ENCODE measurements around the gene GOLGB1. TPM values are rescaled to one million over a fixed set of nuclear protein-coding genes. Genes with fewer than 3 reads are reported as not detected.
A peak's percentile ranks its signal among the peaks of the same experiment; 100 is the strongest.

Gene GOLGB1
- total RNA-seq, 1 experiment from 2014 or later = 31.4 TPM

- no peak overlapping the region for H4K91ac ChIP-seq (ENCODE audit: insufficient read length, low read depth, low read length)
- H3K4me1 Mint-ChIP-seq = no peaks in the 10 kb centered on the region
- no peaks in the 10 kb centered on the region for H3K9me3 ChIP-seq (ENCODE audit: control insufficient read depth, low read depth, low read length)
- H3K27me3 ChIP-seq (ENCODE audit: insufficient read depth, low read length) = no peaks in the 10 kb centered on the region
- H3K23me2 ChIP-seq (ENCODE audit: insufficient read length, low read depth, low read length, poor library complexity, severe bottlenecking) = no peaks in the 10 kb centered on the region
- no peak overlapping the region for H3K14ac ChIP-seq (ENCODE audit: insufficient read depth, low read length)
- no peak overlapping the region for H3K4me2 ChIP-seq (ENCODE audit: insufficient read depth, insufficient read length, low read length)
- H4K8ac ChIP-seq (replicated peaks; ENCODE audit: insufficient read length, low read depth, low read length) = no peak overlapping the region
- H4K5ac ChIP-seq (ENCODE audit: insufficient read length, low read depth, low read length) = no peak overlapping the region
- no peaks in the 10 kb centered on the region for H4K20me1 ChIP-seq (ENCODE audit: control insufficient read depth, insufficient read depth, insufficient read length)
- H2BK5ac ChIP-seq (ENCODE audit: insufficient read length, low read length) = no peak overlapping the region
- no peaks in the 10 kb centered on the region for H3K9me3 Mint-ChIP-seq
- H3K27ac Mint-ChIP-seq = peak overlapping the region in 1 of 3 experiments; percentile 78; a peak in 1 of 7 replicates
- no peaks in the 10 kb centered on the region for H3K4me1 ChIP-seq (ENCODE audit: insufficient read depth, low read length)
- H3K27ac ChIP-seq (ENCODE audit: insufficient read length, low read depth, low read length) = no peak overlapping the region
- no peak overlapping the region for H2BK120ac ChIP-seq (ENCODE audit: low read depth, low read length, poor library complexity, severe bottlenecking)
- no peak overlapping the region for H2BK20ac ChIP-seq (ENCODE audit: low read depth, low read length, poor library complexity, severe bottlenecking)
- H3K27me3 Mint-ChIP-seq (ENCODE audit: low read depth) = no peaks in the 10 kb centered on the region
- no peak for TF ChIP-seq CTCF (conservative IDR thresholded peaks at IDR 0.05)
- no peak overlapping the region for H3K9ac ChIP-seq (ENCODE audit: extremely low read depth, insufficient read length, low read length)
- no peak overlapping the region for H2AFZ ChIP-seq (ENCODE audit: low read length)
- WGBS (ENCODE audit: extremely low coverage, insufficient read length, low lambda C conversion rate) = no CpG with 5 or more reads among the region's 3 CpGs
- H3K79me1 ChIP-seq (ENCODE audit: insufficient read depth, low read depth, low read length, poor library complexity, severe bottlenecking) = no peaks in the 10 kb centered on the region
- no peak overlapping the region for H3K56ac ChIP-seq (ENCODE audit: insufficient read length, low read depth, low read length)
- H3K36me3 Mint-ChIP-seq (ENCODE audit: insufficient read depth in 1 of 3, low read depth in 3 of 3) = peaks cover 14 to 36% (median 32%) of the 10 kb centered on the region in 3 experiments; a peak in 6 of 7 replicates
- H2BK12ac ChIP-seq (ENCODE audit: insufficient read length, low read depth, low read length) = no peak overlapping the region
- no peak overlapping the region for H3K18ac ChIP-seq (ENCODE audit: insufficient read length, low read depth, low read length)
- no peak overlapping the region for H3K23ac ChIP-seq (ENCODE audit: insufficient read length, low read depth, low read length)
- no peak overlapping the region for H3T11ph ChIP-seq (ENCODE audit: low read length)
- no peak overlapping the region for H2AK5ac ChIP-seq (ENCODE audit: insufficient read length, low read length)
- DNase-seq = no peak
- H3K4ac ChIP-seq (ENCODE audit: low read depth, low read length) = no peak overlapping the region
- H3K79me2 ChIP-seq (ENCODE audit: insufficient read depth, low read length) = no peaks in the 10 kb centered on the region
- no peak overlapping the region for H3K4me3 Mint-ChIP-seq
- H2BK15ac ChIP-seq (ENCODE audit: low read depth, low read length) = no peak overlapping the region
These were observed 43.5 kb upstream of the GOLGB1 start for GRCh38 chr3:121793078-121793477.
